ENCODE measurements around the gene CTSC.

The CTSC gene

DNA sequence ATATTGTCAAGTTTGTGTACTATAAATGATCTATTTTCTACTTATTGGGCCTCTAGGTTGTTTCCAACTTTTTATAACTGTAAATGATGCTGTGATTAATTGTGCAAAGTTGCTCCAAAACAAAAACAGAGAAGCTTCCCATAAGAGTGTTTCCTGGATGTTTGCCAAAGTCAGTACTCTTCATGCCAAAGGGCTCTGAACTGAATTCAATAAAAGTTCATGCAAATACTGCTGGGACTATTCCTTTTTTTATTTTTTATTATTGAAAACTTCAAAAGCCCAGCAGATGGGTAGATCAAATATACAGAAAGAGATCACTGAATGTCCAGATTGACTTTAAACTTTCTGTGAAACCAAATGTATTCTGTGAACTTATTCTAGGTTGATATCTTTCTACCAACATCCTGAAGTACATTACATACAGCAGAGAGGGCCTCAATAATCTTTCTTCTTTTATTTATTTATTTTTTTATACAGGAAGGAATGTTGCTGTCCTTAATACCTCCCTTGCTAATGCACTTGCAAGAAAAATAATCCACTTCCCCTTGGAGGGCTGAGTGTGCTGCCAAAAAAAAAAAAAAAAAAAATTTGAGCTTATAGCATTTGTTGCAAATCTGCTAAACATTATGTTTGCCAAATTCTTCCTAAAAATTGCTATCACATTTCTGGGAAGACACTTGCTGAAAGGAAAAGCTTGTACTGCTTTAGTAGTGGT is 53.0 kb downstream of the CTSC start:
- TF ChIP-seq, protein P1, sequence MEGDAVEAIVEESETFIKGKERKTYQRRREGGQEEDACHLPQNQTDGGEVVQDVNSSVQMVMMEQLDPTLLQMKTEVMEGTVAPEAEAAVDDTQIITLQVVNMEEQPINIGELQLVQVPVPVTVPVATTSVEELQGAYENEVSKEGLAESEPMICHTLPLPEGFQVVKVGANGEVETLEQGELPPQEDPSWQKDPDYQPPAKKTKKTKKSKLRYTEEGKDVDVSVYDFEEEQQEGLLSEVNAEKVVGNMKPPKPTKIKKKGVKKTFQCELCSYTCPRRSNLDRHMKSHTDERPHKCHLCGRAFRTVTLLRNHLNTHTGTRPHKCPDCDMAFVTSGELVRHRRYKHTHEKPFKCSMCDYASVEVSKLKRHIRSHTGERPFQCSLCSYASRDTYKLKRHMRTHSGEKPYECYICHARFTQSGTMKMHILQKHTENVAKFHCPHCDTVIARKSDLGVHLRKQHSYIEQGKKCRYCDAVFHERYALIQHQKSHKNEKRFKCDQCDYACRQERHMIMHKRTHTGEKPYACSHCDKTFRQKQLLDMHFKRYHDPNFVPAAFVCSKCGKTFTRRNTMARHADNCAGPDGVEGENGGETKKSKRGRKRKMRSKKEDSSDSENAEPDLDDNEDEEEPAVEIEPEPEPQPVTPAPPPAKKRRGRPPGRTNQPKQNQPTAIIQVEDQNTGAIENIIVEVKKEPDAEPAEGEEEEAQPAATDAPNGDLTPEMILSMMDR (IDR thresholded peaks at IDR 0.05; ENCODE audit: control insufficient read depth, insufficient read depth, low read depth, low read length, missing control alignments): no peak
- H3K4me3 ChIP-seq (ENCODE audit: control insufficient read depth, low read depth, low read length): no peak overlapping the region
- DNase-seq (ENCODE audit: low read depth): no peak

DNA sequence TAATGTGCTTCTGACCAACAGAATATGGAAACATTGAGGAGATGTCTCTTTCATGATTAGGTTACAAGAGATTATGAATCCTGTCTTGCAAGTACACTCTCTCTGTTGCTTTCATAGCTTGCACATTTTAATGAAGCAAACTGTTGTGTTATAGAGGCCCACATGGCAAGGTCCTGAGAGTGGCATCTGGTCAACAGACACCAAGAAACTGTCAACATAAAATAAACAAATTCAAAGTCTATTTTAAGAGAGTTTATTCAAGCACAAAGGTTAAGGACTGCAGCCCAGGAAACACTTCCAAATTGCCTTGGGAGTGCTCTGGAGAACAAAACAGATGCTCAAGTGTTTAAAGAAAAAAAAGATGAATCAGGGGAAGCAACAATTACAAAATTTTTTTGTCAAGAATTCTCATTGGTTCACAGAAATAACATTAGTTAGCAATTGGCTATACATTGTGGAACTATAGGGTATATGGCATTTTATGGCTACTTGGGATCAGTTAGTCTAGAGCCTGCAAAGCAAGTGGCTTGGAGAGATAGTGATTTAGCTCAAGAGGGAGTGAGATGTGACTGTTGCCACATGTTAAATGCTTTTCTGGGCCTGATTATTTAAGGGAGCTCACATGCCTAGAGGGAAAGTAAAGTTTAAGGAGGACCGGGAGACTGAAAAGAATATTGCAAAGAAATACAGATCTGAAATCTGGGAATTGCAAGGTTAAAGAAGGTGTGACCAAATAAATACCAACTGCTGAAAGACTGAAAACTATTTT is 54.6 kb downstream of the CTSC start:
- H3K4me3 ChIP-seq (ENCODE audit: control insufficient read depth, low read depth, low read length): no peak overlapping the region
- TF ChIP-seq, protein P1 (IDR thresholded peaks at IDR 0.05; ENCODE audit: control insufficient read depth, insufficient read depth, low read depth, low read length, missing control alignments): no peak
- no peak for DNase-seq (ENCODE audit: low read depth)

DNA sequence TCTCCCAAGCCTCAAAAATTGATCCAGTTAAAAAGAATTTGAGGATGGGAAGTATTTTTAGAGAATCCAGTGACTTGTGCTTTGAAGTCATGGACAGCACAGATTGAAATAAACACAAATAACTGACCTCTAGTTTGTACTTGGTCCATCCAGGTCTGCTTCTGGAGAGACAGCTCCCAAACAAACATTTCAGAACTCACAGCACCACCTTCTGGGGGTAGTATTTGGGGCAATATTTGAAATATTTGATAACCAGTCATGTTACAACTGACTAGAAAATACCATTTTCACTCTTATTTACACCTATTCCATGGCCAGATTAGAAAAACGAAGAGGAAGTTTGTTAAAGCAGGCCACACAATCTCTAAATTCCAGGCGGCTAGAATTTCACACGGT is 56.2 kb downstream of the CTSC start:
- DNase-seq (ENCODE audit: low read depth): no peak
- TF ChIP-seq, protein P1 (IDR thresholded peaks at IDR 0.05; ENCODE audit: control insufficient read depth, insufficient read depth, low read depth, low read length, missing control alignments): no peak
- H3K4me3 ChIP-seq (ENCODE audit: control insufficient read depth, low read depth, low read length): no peak overlapping the region

DNA sequence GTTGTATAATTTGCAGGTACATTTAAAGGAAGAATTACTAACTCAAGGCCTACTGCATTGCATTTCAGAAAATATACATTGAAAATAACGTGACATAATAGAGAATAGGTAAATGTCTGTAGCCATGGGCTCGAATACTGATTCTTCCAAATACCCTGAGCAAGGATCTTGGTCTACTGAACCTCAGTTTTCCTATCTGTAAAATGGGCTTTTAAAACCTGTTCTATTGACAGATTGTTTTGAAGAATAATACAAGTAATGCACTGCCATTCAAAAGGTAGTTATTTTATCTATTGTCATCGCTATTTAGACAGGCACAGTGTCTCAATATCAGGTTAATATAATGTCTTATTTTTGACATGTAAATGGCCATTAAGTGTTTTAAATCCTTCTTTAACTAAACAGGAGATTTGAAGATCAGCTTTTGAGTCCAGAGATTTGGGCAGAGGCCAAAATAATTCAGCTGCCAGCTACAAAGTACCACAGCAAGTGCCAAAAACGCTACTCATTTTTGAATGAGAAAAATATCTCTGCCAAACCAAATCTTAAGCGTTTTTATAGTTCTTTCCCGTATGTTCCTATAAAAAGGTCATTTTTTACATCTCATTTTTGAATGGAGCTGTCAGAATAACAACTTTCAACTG is 56.7 kb downstream of the CTSC start:
- no peak overlapping the region for H3K4me3 ChIP-seq (ENCODE audit: control insufficient read depth, low read depth, low read length)
- DNase-seq (ENCODE audit: low read depth): peak; percentile 31
- TF ChIP-seq, protein P1 (IDR thresholded peaks at IDR 0.05; ENCODE audit: control insufficient read depth, insufficient read depth, low read depth, low read length, missing control alignments): no peak

DNA sequence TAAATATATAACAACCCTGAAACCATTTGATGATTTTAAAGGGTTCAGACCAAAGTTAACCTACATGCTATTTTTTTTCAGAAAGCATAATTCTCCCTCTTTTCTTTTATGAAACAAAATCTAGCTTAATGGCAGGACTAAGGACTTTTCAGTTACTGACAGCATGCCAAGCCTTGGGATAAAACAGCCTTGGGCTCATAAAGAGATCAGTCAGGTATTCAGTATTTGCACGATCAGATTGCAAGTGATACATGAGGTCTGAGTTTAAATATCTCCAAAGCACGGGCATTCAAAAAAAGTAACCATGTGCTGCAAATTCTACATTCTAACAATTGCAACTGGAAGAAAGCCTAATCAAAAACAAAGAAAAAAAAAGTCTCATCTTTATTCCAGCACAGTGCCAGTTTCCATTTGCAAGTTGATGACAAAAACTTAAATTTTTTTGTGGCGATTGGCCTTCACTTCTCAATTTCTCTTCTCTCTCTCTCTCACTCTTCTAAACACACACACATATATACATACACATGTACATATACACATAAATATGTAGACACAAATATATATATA is 60.1 kb downstream of the CTSC start:
- TF ChIP-seq, protein P1 (IDR thresholded peaks at IDR 0.05; ENCODE audit: control insufficient read depth, insufficient read depth, low read depth, low read length, missing control alignments): no peak
- DNase-seq (ENCODE audit: low read depth): no peak
- H3K4me3 ChIP-seq (ENCODE audit: control insufficient read depth, low read depth, low read length): no peak overlapping the region

DNA sequence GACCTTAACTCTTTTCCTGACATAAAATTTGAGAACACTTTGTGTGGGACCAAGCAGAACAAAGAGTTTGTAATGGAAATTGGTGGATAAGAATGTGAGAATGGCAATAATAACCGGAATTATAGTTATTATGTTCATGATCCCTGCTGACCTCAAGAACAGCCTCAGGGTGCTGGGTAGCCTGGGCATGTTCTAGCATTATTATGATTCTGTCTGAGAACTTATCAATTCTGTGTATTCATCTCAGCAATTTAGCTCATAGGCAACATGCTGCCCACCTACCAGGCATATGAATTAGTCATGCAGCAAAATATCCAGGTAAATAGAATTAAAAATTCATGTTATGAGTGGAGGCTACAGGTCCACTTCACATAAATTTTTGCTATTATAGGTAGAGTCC is 61.9 kb downstream of the CTSC start:
- H3K4me3 ChIP-seq (ENCODE audit: control insufficient read depth, low read depth, low read length): no peak overlapping the region
- no peak for DNase-seq (ENCODE audit: low read depth)
- TF ChIP-seq, protein P1 (IDR thresholded peaks at IDR 0.05; ENCODE audit: control insufficient read depth, insufficient read depth, low read depth, low read length, missing control alignments): no peak

Data from AG09309 (cell line).